DND-41 (cell line): ENCODE results near the gene NFAM1.

Source experiments
- ATAC-seq: fragments of 200-7000 bp; cut with Tn5 transposase; 3 replicates; pipeline ENCODE4 v1.9.1; 2021; ENCODE audit warnings: low read depth; ENCODE audit not compliant: insufficient read depth
- DNase-seq: peaks from one replicate; pipeline ENCODE4 v3.0.0-alpha.2; 2020
- H2AFZ ChIP-seq: 2 replicates; pipeline ENCODE4 v1.6.0; 2012; ENCODE audit warnings: low read depth, low read length
- H3K27ac ChIP-seq: 2 replicates; pipeline ENCODE4 v1.5.1; 2012; ENCODE audit warnings: low read length, inconsistent platforms
- H3K27me3 ChIP-seq: fragments of 200-600 bp; sonication (generic); 2 replicates; pipeline ENCODE4 v1.6.0; 2012; ENCODE audit warnings: low read length, mild to moderate bottlenecking, inconsistent platforms; ENCODE audit not compliant: insufficient read depth, poor library complexity
- H3K36me3 ChIP-seq: 2 replicates; pipeline ENCODE4 v1.5.1; 2012; ENCODE audit warnings: low read length, inconsistent platforms; ENCODE audit not compliant: insufficient read depth
- H3K4me1 ChIP-seq: 2 replicates; pipeline ENCODE4 v1.5.1; 2012; ENCODE audit warnings: mild to moderate bottlenecking, low read length; ENCODE audit not compliant: insufficient read depth
- H3K4me2 ChIP-seq: 2 replicates; pipeline ENCODE4 v1.6.0; 2012; ENCODE audit warnings: mild to moderate bottlenecking, moderate library complexity, low read length, inconsistent platforms; ENCODE audit not compliant: insufficient read depth
- H3K4me3 ChIP-seq, 2 experiments: fragments of 200-600 bp in 1 of 2; shearing (Covaris generic) in 1 of 2; 2 replicates each; pipeline ENCODE4 v1.5.1; 2012 to 2016; ENCODE audit warnings: inconsistent platforms in 2 of 2, low read length in 2 of 2, mild to moderate bottlenecking in 2 of 2, low read depth in 1 of 2, moderate library complexity in 1 of 2
- H3K79me2 ChIP-seq: 2 replicates; pipeline ENCODE4 v1.6.0; 2012; ENCODE audit warnings: low read length, inconsistent platforms; ENCODE audit not compliant: insufficient read depth
- H3K9ac ChIP-seq: 2 replicates; pipeline ENCODE4 v1.6.0; 2012; ENCODE audit warnings: low read depth, mild to moderate bottlenecking, inconsistent platforms, low read length, moderate library complexity
- H3K9me3 ChIP-seq: 2 replicates; pipeline ENCODE4 v1.5.1; 2012; ENCODE audit warnings: low read length, moderate library complexity, mild to moderate bottlenecking, inconsistent platforms; ENCODE audit not compliant: insufficient read depth, severe bottlenecking
- H4K20me1 ChIP-seq: 2 replicates; pipeline ENCODE4 v1.6.0; 2012; ENCODE audit warnings: low read length; ENCODE audit not compliant: insufficient read depth
- EZH2 ChIP-seq: IDR thresholded peaks from 3 replicates; pipeline ENCODE4 v1.6.1; 2012; ENCODE audit warnings: borderline replicate concordance, low read depth, mild to moderate bottlenecking, moderate library complexity, low read length, inconsistent platforms; ENCODE audit not compliant: severe bottlenecking
- TF ChIP-seq, protein P1 (sequence below): IDR thresholded peaks from 2 replicates; pipeline ENCODE4 v1.5.1; 2012; ENCODE audit warnings: borderline replicate concordance, low read length, moderate library complexity, mild to moderate bottlenecking; ENCODE audit not compliant: poor library complexity, severe bottlenecking; ENCODE audit errors: extremely low read depth

The NFAM1 gene

GRCh38 chr22:42358643-42359558 is 73.3 kb downstream of the NFAM1 start:
- Histone ChIP-seq H3K79me2 (no peaks in the 10 kb centered on the region), H3K4me1 (no peaks in the 10 kb centered on the region), H3K27me3 (peaks cover 3% of the 10 kb centered on the region), H4K20me1 (no peaks in the 10 kb centered on the region), H3K27ac (no peak overlapping the region), H3K4me3 (no peak overlapping the region), H3K4me2 (no peak overlapping the region), H3K9ac (no peak overlapping the region), H3K9me3 (no peaks in the 10 kb centered on the region), H2AFZ (no peak overlapping the region), H3K36me3 (no peaks in the 10 kb centered on the region)
- DNase-seq (no peak), ATAC-seq (no peak)
- TF ChIP-seq, protein P1, sequence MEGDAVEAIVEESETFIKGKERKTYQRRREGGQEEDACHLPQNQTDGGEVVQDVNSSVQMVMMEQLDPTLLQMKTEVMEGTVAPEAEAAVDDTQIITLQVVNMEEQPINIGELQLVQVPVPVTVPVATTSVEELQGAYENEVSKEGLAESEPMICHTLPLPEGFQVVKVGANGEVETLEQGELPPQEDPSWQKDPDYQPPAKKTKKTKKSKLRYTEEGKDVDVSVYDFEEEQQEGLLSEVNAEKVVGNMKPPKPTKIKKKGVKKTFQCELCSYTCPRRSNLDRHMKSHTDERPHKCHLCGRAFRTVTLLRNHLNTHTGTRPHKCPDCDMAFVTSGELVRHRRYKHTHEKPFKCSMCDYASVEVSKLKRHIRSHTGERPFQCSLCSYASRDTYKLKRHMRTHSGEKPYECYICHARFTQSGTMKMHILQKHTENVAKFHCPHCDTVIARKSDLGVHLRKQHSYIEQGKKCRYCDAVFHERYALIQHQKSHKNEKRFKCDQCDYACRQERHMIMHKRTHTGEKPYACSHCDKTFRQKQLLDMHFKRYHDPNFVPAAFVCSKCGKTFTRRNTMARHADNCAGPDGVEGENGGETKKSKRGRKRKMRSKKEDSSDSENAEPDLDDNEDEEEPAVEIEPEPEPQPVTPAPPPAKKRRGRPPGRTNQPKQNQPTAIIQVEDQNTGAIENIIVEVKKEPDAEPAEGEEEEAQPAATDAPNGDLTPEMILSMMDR, result no peak
- no peak for TF ChIP-seq EZH2

DNA sequence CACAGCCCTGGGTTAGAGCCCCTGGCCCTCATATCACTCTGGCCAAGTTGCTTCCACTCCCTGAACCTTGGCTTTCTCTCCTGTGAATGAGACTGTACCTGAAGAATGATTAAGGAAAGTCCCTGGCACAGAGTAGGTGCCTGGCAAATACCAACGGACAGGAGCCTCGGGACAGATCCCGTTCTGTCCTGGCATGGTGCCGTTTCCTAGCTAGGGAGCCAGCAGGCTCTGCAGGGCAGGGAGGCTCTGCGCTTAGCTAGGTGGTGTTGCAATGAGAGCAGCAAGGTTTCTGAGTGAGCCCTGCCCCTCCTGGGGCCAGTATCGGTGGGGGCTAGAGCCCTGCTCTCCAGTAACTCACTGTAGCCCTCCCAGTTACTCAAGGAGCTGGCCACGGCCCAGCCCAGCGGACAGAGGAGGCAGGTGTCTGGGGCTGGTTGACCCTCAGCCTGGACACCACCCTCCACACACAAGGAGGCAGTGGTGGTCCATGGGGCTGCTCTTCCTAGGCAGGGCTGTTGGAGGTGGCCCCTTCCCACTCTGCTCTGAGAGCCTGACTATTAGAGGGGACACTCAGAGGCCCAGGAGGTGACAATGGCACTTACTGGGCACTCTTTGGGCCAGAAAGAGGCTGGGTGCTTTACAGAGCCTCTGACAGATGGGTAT is 74.4 kb downstream of the NFAM1 start:
- Histone ChIP-seq H3K27me3 (peaks cover 3% of the 10 kb centered on the region), H3K9me3 (no peaks in the 10 kb centered on the region), H3K4me1 (no peaks in the 10 kb centered on the region), H3K4me2 (no peak overlapping the region), H3K9ac (no peak overlapping the region), H3K4me3 (no peak overlapping the region), H2AFZ (no peak overlapping the region), H4K20me1 (no peaks in the 10 kb centered on the region), H3K36me3 (no peaks in the 10 kb centered on the region), H3K79me2 (no peaks in the 10 kb centered on the region), H3K27ac (no peak overlapping the region)
- DNase-seq (no peak), ATAC-seq (no peak)
- TF ChIP-seq, protein P1, result no peak
- TF ChIP-seq EZH2, result no peak

DNA sequence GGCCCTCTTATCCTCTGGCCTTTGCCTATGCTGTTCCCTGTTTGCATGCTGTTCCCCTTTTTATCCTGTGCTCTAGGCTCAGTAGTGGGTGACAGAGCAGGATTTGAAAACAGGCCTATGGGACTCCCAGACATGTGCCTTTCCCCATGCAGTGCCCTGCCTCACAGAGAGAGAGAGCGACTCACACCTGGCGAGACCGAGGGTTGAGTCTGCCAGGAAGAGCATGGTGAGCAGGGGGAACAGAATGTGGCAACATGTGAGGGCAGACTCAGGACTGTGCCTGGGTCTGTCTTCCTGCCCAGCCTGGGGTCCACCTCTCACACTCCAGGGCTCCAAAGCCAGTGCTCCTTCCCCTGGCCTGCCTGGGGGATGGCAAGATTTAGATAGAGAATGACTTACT is 75.0 kb downstream of the NFAM1 start:
- no peak overlapping the region for H2AFZ ChIP-seq
- no peak overlapping the region for H3K4me3 ChIP-seq
- H3K9ac ChIP-seq, result no peak overlapping the region
- H3K36me3 ChIP-seq, result no peaks in the 10 kb centered on the region
- no peaks in the 10 kb centered on the region for H4K20me1 ChIP-seq
- no peak for ATAC-seq
- H3K4me2 ChIP-seq, result no peak overlapping the region
- no peak overlapping the region for H3K27ac ChIP-seq
- H3K9me3 ChIP-seq, result no peaks in the 10 kb centered on the region
- DNase-seq, result no peak
- TF ChIP-seq, protein P1, result no peak
- TF ChIP-seq EZH2, result no peak
- no peaks in the 10 kb centered on the region for H3K4me1 ChIP-seq
- H3K79me2 ChIP-seq, result no peaks in the 10 kb centered on the region
- H3K27me3 ChIP-seq, result peaks cover 3% of the 10 kb centered on the region
